ENCODE data around the gene HERPUD1. TPM values are rescaled to one million over a fixed set of nuclear protein-coding genes. Genes with fewer than 3 reads are reported as not detected.
"Not testable (repeated sequence)": the region's sequence is repeated elsewhere in the genome, so short reads cannot be mapped to it uniquely, and the experiment has no call there.

Gene HERPUD1
- total RNA-seq, 2 donors from 2014 or later: 127 to 141 TPM

DNA sequence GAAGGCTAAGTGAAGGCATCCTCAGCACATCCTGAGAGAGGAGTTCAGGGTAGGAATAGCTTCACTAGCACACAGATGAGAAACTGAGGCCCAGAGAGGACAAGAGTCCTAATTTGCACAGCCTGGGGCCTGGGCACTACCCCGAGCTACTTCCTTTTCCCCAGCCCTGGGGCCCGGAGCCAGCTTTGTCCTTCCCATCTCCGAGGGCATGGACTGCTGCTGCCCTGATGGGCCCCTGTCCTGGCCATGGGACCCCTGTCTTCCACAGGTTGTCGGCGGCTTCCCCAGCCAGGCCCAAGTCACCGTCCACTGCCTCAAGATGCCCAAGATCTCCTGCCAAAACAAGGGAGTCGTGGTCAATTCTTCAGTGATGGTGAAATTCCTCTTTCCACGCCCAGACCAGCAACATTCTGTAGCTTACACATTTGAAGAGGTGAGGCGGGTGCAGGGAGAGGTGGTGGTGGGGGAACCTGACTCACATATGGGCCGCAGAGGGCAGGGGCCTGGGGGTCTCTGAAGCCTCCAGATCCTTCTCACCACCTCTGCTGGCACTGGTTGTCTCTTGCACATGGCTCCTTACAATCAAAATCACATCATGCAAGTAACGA is 46.0 kb downstream of the HERPUD1 start:
- no peak overlapping the region for H3K4me3 Mint-ChIP-seq
- H3K4me1 Mint-ChIP-seq (ENCODE audit: low read depth in 2 of 2): peaks cover 13 to 16% of the 10 kb centered on the region in 2 donors

DNA sequence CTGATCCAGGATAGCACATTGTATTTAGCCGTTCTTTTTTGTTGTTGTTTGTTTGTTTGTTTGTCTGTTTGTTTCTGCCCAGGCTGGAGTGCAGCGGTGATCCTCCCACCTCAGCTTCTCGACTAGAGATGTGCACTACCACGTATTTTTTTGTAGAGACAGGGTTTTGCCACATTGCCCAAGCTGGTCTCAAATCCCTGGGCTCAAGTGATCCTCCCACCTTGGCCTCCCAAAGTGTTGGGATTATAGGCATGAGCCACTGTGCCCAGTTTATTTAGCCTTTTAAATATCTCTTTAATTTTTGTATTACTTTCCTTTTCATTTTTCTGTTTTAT is 48.2 kb downstream of the HERPUD1 start:
- peaks cover 5% of the 10 kb centered on the region for H3K36me3 Mint-ChIP-seq
- ATAC-seq: no peak
- peaks cover 0 to 7% of the 10 kb centered on the region in 2 donors for H3K27me3 Mint-ChIP-seq
- peaks cover 16 to 21% of the 10 kb centered on the region in 2 donors for H3K4me1 Mint-ChIP-seq (ENCODE audit: low read depth in 2 of 2)
- H3K4me3 Mint-ChIP-seq: no peak overlapping the region
- no peaks in the 10 kb centered on the region for H3K9me3 Mint-ChIP-seq
- H3K27ac Mint-ChIP-seq: no peak overlapping the region
- DNase-seq (ENCODE audit: low spot score): peak; percentile 25

More for the DNA sequence above, 46.0 kb downstream of the HERPUD1 start:
- H3K27ac Mint-ChIP-seq: no peak overlapping the region
- H3K9me3 Mint-ChIP-seq: no peaks in the 10 kb centered on the region
- H3K36me3 Mint-ChIP-seq: no peaks in the 10 kb centered on the region
- ATAC-seq: no peak
- DNase-seq (ENCODE audit: low spot score): peak; percentile 26
- H3K27me3 Mint-ChIP-seq: peaks cover 0 to 7% of the 10 kb centered on the region in 2 donors

DNA sequence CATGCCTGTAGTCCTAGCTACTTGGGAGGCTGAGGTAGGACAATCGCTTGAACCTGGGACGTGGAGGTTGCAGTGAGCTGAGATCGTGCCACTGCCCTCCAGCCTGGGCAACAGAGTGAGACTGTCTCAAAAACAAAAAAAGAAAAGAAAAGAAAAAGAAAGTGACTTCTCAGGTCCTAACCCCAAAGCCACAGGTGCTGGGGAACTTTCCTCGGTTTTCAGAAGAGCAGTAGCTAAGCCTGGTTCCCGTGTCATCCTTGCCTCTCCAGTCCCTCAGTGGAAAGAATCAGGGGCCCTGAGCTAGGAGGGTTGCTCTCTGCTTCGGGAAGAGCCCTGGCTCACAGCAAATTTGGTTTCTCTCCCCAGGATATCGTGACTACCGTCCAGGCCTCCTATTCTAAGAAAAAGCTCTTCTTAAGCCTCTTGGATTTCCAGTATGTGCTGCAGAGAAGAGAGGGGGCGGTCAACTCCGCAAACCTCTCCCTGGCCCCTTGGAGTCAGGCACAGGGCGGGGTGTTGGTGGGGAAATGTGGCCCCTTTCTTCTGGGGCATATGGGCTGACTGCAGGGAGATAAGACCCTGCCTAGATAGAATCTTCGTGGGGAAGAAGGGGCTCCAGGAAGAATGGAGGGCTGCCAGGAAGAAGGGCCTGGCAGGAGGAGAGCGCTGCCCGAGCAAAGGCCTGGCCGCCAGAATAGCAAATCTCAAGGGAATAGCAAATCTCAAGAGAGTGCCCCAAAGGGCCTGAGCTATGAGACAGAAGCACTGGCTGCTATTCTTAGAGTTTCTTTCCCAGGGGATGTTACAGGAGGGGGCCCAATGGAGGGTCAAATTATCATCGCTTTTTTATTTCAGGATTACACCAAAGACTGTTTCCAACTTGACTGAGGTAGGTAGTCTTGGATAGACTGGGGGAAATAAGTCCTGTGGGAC is 49.1 kb downstream of the HERPUD1 start:
- H3K4me3 Mint-ChIP-seq: no peak overlapping the region
- ATAC-seq (no peak), DNase-seq (ENCODE audit: low spot score) (peak; percentile 32)
- peaks cover 16 to 24% of the 10 kb centered on the region in 2 donors for H3K4me1 Mint-ChIP-seq (ENCODE audit: low read depth in 2 of 2)
- H3K9me3 Mint-ChIP-seq: no peaks in the 10 kb centered on the region
- peaks cover 5% of the 10 kb centered on the region for H3K36me3 Mint-ChIP-seq
- peaks cover 0 to 7% of the 10 kb centered on the region in 2 donors for H3K27me3 Mint-ChIP-seq
- H3K27ac Mint-ChIP-seq: peak overlapping the region in 1 of 2 donors; percentile 68

DNA sequence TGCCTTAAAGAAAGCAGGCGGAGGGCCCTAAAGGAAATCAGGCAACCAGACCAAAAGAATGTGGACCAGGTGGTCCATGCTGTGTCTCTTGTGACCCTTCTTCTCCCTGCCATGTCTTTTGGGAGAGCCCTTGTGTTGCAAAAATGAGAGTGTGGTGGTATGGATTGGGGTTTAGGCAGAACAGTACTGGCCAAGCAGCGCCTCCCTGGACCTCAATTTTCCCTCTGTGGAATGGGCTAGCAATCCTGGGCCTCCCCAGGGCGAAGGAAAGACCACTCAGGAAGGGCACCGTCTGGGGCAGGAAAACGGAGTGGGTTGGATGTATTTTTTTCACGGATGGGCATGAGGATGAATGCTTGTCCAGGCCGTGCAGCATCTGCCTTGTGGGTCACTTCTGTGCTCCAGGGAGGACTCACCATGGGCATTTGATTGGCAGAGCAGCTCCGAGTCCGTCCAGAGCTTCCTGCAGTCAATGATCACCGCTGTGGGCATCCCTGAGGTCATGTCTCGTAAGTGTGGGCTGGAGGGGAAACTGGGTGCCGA is 49.9 kb downstream of the HERPUD1 start:
- H3K9me3 Mint-ChIP-seq: no peaks in the 10 kb centered on the region
- H3K4me3 Mint-ChIP-seq: no peak overlapping the region
- H3K27ac Mint-ChIP-seq: no peak overlapping the region
- H3K36me3 Mint-ChIP-seq: peaks cover 5% of the 10 kb centered on the region
- no peak for ATAC-seq
- DNase-seq (ENCODE audit: low spot score): peak; percentile 12
- H3K27me3 Mint-ChIP-seq: peaks cover 0 to under 1% of the 10 kb centered on the region in 2 donors
- peaks cover 18 to 23% of the 10 kb centered on the region in 2 donors for H3K4me1 Mint-ChIP-seq (ENCODE audit: low read depth in 2 of 2)

DNA sequence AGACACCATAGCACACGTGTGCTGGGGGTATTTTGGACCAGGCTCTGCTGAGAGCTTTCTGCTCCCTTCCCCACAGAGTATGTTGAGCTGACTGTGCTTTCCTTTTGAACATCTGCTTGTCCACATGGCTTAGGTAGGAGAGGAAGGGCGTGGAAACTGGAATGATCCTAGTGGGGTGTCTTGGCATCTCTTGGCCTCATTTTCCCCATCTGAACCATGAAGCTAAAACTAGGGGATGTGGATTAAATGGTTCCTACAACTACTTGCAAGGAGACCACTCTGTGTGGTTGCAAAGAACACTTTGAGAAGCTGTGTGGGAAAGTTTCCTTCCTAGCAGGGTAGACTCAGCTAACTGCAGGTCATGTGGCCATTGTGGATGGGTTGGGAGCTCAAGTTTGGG is 50.8 kb downstream of the HERPUD1 start:
- no peaks in the 10 kb centered on the region for H3K9me3 Mint-ChIP-seq
- H3K27ac Mint-ChIP-seq: peak overlapping the region in 1 of 2 donors; percentile 47
- H3K4me3 Mint-ChIP-seq: no peak overlapping the region
- peaks cover 5% of the 10 kb centered on the region for H3K36me3 Mint-ChIP-seq
- ATAC-seq (no peak), DNase-seq (ENCODE audit: low spot score) (peak; percentile 40)
- H3K4me1 Mint-ChIP-seq (ENCODE audit: low read depth in 2 of 2): peaks cover 22 to 29% of the 10 kb centered on the region in 2 donors
- no peaks in the 10 kb centered on the region for H3K27me3 Mint-ChIP-seq

DNA sequence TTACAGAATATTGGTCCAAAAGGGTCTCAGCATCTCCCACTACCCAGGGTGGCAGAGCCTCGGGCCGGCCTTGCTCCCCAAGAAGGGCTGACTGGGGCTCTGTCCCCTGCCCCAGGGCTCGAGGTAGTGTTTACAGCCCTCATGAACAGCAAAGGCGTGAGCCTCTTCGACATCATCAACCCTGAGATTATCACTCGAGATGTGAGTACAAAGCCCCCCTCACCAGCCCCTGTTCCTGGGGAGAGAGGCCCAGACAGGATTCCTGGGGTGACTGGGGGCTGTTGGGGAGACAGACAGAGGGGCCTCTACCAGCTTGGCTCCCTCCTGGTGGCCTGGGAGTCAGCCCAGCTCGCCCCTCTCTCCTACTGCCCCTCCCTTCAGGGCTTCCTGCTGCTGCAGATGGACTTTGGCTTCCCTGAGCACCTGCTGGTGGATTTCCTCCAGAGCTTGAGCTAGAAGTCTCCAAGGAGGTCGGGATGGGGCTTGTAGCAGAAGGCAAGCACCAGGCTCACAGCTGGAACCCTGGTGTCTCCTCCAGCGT is 51.3 kb downstream of the HERPUD1 start:
- no peaks in the 10 kb centered on the region for H3K9me3 Mint-ChIP-seq
- peaks cover 28 to 35% of the 10 kb centered on the region in 2 donors for H3K4me1 Mint-ChIP-seq (ENCODE audit: low read depth in 2 of 2)
- DNase-seq (ENCODE audit: low spot score) (peak; percentile 51), ATAC-seq (peak in 1 of 2 donors; percentile 36)
- peak overlapping the region in 1 of 2 donors; percentile 47 for H3K27ac Mint-ChIP-seq
- peaks cover 5% of the 10 kb centered on the region for H3K36me3 Mint-ChIP-seq
- H3K4me3 Mint-ChIP-seq: no peak overlapping the region
- H3K27me3 Mint-ChIP-seq: no peaks in the 10 kb centered on the region

DNA sequence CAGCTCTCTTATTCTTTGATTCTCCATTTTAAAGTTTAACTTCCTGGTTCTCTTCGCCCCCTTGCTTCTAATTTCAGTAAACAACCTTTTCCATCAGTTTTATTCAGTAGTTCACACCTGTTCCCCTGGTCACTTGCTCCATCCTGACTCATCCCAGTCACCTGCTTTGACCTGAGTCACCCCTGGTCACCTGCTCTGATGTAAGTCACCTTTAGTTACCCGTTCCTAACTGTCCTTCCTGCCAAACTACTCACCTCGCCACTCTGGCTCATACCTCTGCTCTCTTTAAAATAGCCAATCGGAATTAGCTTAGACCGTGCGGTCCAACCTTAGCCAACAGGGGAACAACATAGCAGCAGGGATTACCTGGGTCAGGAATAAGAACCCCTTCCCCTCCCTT is 52.7 kb downstream of the HERPUD1 start:
- no peak for ATAC-seq
- peak; percentile 41 for DNase-seq (ENCODE audit: low spot score)
- H3K27me3 Mint-ChIP-seq: no peaks in the 10 kb centered on the region
- peaks cover 5% of the 10 kb centered on the region for H3K36me3 Mint-ChIP-seq
- peak overlapping the region; percentile 19 to 59 for H3K27ac Mint-ChIP-seq
- H3K4me1 Mint-ChIP-seq (ENCODE audit: low read depth in 2 of 2): peaks cover 40 to 43% of the 10 kb centered on the region in 2 donors
- no peak overlapping the region for H3K4me3 Mint-ChIP-seq
- H3K9me3 Mint-ChIP-seq: no peaks in the 10 kb centered on the region

DNA sequence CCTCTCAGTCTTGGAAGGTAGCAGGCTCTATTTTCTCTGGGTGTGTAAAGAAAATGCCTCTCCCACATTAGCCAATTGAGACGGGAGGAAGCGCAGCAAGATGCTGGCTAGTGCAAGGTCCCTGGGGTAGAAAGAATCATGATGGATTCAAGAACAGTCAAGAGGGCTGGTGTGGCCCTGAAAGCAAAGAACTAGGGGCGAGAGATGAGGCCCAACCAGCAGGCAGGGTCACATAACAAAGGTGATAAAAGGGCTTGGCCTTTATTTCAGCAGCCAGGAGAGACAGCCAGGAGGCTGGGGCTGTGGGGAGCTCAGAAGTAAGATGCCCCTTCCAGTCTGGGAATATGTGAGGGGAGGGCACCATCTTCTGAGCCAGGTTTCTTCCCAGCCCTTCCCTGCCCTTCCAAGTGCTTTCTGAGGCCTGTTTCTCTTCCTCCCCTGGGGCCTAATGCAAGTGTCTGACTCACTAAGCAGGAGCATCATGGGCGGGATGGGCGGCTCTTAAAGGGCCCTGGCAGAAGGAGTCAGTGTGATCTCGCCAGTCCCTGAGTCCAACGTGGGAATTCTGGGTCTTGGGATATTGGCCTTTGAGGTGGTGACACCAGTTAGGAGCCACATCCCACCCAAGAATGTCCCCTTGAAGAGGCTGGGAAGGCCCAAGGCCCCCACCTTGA is 53.5 kb downstream of the HERPUD1 start:
- no peak for DNase-seq (ENCODE audit: low spot score)
- no peak for ATAC-seq
- H3K27ac Mint-ChIP-seq: peak overlapping the region; percentile 19 to 59
- no peak overlapping the region for H3K4me3 Mint-ChIP-seq
- no peaks in the 10 kb centered on the region for H3K27me3 Mint-ChIP-seq
- peaks cover 9% of the 10 kb centered on the region for H3K36me3 Mint-ChIP-seq
- H3K9me3 Mint-ChIP-seq: no peaks in the 10 kb centered on the region
- peaks cover 46 to 50% of the 10 kb centered on the region in 2 donors for H3K4me1 Mint-ChIP-seq (ENCODE audit: low read depth in 2 of 2)

DNA sequence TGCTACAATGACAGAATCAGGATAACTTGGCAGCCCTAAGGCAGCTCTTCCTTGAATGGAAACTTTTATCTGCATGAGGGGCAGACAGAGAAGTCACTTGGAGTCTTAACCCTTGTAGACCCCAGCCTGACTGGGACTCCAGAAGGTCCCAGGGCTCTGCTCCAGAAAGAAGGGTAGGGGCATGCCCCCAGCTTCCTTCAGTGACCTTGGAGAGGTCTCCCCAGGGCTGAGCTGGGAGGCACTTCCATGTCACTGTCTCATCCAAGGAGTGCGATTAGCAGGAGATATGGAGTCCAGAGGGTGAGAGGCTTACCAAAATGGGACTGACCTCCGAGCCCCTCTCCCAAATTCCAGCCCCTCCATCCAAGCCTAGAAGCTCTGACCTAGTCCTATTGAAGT is 54.0 kb downstream of the HERPUD1 start:
- ATAC-seq (no peak), DNase-seq (ENCODE audit: low spot score) (peak; percentile 22)
- Mint-ChIP-seq H3K4me1 (ENCODE audit: low read depth in 2 of 2) (peaks cover 47 to 56% of the 10 kb centered on the region in 2 donors), H3K9me3 (no peaks in the 10 kb centered on the region), H3K36me3 (peaks cover 13% of the 10 kb centered on the region), H3K4me3 (no peak overlapping the region), H3K27me3 (no peaks in the 10 kb centered on the region), H3K27ac (peak overlapping the region; percentile 19 to 99)

DNA sequence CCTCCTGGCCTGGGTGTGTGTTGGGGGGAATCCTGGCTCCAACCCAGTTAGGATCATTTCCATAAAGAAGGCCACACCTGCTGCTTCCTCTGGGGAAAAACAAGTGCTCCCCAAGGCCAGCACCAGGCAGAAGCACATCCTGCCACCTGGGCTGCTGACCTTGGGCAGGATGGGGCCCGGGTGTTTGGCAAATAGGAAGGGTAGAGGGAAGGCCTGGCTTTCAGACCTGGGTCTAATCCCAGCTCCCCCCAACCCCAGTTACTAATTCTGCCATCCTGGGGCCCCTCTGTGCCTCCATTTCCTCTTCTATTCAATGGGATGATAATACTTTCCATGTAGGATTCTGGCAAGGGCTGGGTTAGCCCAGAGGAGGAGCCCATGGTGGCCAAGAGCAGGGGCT is 54.4 kb downstream of the HERPUD1 start:
- H3K4me3 Mint-ChIP-seq: no peak overlapping the region
- peaks cover 46 to 55% of the 10 kb centered on the region in 2 donors for H3K4me1 Mint-ChIP-seq (ENCODE audit: low read depth in 2 of 2)
- H3K27ac Mint-ChIP-seq: peak overlapping the region; percentile 57 to 99

DNA sequence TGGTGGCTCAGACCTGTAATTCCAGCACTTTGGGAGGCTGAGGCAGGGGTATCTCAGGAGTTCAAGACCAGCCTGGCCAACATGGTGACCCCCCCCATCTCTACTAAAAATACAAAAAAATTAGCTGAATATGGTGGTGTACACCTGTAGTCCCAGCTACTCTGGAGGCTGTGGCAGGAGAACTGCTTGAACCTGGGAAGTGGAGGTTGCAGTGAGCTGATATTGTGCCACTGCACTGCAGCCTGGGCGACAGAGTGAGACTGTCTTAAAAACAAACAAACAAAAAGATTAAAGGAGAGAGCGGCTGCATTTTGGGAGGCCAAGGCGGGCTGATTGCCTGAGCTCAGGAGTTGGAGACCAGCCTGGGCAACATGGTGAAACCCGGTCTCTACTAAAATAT is 55.0 kb downstream of the HERPUD1 start:
- not testable (repeated sequence) for H3K27me3 Mint-ChIP-seq, ATAC-seq, H3K9me3 Mint-ChIP-seq
- H3K36me3 Mint-ChIP-seq: peaks cover 18% of the 10 kb centered on the region
- H3K4me1 Mint-ChIP-seq (ENCODE audit: low read depth in 2 of 2): peaks cover 45 to 55% of the 10 kb centered on the region in 2 donors
- peak overlapping the region; percentile 99 for H3K4me3 Mint-ChIP-seq
- peak; percentile 39 for DNase-seq (ENCODE audit: low spot score)
- peak overlapping the region; percentile 57 to 99 for H3K27ac Mint-ChIP-seq

More for the DNA sequence above, 54.4 kb downstream of the HERPUD1 start:
- ATAC-seq (no peak), DNase-seq (ENCODE audit: low spot score) (no peak)
- Mint-ChIP-seq H3K27me3 (no peaks in the 10 kb centered on the region), H3K9me3 (no peaks in the 10 kb centered on the region), H3K36me3 (peaks cover 13% of the 10 kb centered on the region)

DNA sequence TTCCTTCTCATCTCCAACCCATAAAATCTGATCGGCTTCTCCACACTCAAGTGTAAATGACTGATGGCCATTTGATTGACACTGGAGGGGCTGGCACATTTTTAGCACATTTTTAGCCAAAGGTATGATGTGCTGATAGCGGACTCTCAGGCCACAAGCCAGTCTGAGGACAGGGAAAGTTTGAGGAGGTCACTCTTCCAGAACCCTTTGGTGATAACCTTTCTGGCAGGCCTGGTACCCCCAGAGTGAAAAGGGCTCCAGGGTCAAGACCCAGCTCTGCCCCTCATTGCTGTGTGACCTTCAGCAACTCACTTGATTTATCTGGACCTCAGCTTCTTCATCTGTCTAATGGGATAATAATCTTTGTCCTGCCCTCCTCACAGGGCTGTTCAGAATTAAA is 55.8 kb downstream of the HERPUD1 start:
- Mint-ChIP-seq H3K9me3 (no peaks in the 10 kb centered on the region), H3K27me3 (no peaks in the 10 kb centered on the region), H3K4me3 (peak overlapping the region; percentile 99), H3K4me1 (ENCODE audit: low read depth in 2 of 2) (peaks cover 47 to 58% of the 10 kb centered on the region in 2 donors), H3K27ac (peak overlapping the region; percentile 99), H3K36me3 (peaks cover 20% of the 10 kb centered on the region)
- no peak for DNase-seq (ENCODE audit: low spot score)
- no peak for ATAC-seq

Data from natural killer cell treated with Interleukin-12 subunit alpha and Interleukin-12 subunit beta and Interleukin-15 and Interleukin-18, amount 100 ng/mL, for 72 hours (primary cell).